ENCODE results near the gene PLXNA1. TPM values are rescaled to one million over a fixed set of nuclear protein-coding genes. Genes with fewer than 3 reads are reported as not detected.

PLXNA1 gene
- total and polyA plus RNA-seq, 2 of the 8 experiments (the other 6 are each of a cell fraction or from before 2014, with no cell fraction given), result 47.5 to 54.9 TPM

DNA sequence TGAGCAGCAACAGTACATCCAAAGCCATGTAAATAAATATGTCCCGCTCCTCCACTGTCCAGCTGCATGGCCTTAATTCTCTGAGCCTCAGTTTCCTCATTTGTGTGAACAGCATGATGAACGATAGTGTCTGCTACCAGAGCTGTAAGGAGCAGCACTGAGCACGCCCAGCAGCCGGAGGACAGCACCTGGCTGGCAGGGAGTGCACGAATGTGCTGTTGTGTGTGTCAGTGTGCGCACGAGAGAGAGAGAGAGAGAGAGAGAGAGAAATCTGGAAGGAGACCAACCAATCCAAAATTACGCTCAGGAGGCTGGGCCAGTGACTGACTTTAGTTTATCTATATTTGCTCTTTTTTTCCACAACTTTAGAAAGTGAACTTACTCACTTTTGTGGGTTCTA lies 26.6 kb upstream of the PLXNA1 start:
- 91% methylated on average over 8 of the region's 8 CpGs; no CpG with 5 or more reads in 1 of the 2 experiments for WGBS, 2 experiments (ENCODE audit: extremely low coverage in 1 of 2, insufficient coverage in 1 of 2, insufficient read length in 1 of 2, insufficient replicate concordance in 2 of 2, low coverage in 1 of 2, low lambda C conversion rate in 2 of 2, missing lambda C conversion rate in 1 of 2)
- Histone ChIP-seq H3K79me1 (ENCODE audit: low read depth, low read length) (no peaks in the 10 kb centered on the region), H4K5ac (ENCODE audit: insufficient read length, low read depth, low read length) (no peak overlapping the region), H3K9me3 (ENCODE audit: insufficient read depth in 2 of 2, low read depth in 1 of 2, low read length in 1 of 2) (no peaks in the 10 kb centered on the region), H3K4me2 (ENCODE audit: insufficient read depth in 1 of 2, low read depth in 2 of 2, low read length in 2 of 2) (no peak overlapping the region), H3K36me3 (ENCODE audit: control insufficient read depth in 2 of 4, insufficient read depth in 4 of 4, low read length in 3 of 4) (no peaks in the 10 kb centered on the region), H2BK20ac (ENCODE audit: low read length) (no peak overlapping the region), H4K8ac (ENCODE audit: extremely low read depth, insufficient read depth, low read length) (no peak overlapping the region), H3K4me1 (replicated peaks in 1 of 4; ENCODE audit: control insufficient read depth in 3 of 4, insufficient read depth in 4 of 4, low read length in 3 of 4) (peaks cover 0 to 8% (median 7%) of the 10 kb centered on the region in 4 experiments; a peak in 3 of 7 replicates), H3K23ac (ENCODE audit: insufficient read length) (no peak overlapping the region), H3K18ac (ENCODE audit: extremely low read depth, low read length) (no peak overlapping the region), H4K20me1 (replicated peaks in 1 of 2; ENCODE audit: control insufficient read depth in 1 of 2, insufficient read depth in 2 of 2, low read length in 2 of 2) (peaks cover 0 to 4% of the 10 kb centered on the region in 2 experiments), H3K4ac (replicated peaks; ENCODE audit: insufficient read length, low read depth, low read length) (no peak overlapping the region), H2AK5ac (ENCODE audit: low read depth, low read length) (no peak overlapping the region), H2AFZ (ENCODE audit: low read length) (no peak overlapping the region), H3K56ac (replicated peaks; ENCODE audit: insufficient read length, low read depth, low read length) (no peak overlapping the region), H2BK15ac (ENCODE audit: low read length) (no peak overlapping the region), H2BK5ac (ENCODE audit: low read depth, low read length) (no peak overlapping the region), H4K91ac (replicated peaks; ENCODE audit: insufficient read length, low read length) (no peak overlapping the region), H3K79me2 (ENCODE audit: control insufficient read depth in 1 of 2, insufficient read depth in 2 of 2, low read length in 2 of 2) (no peaks in the 10 kb centered on the region), H2BK12ac (ENCODE audit: low read depth, low read length) (no peak overlapping the region), H3K9ac (replicated peaks in 1 of 4; ENCODE audit: extremely low read depth in 1 of 4, low read depth in 3 of 4, low read length in 3 of 4) (no peak overlapping the region), H3K27me3 (replicated peaks in 1 of 4; ENCODE audit: control insufficient read depth in 3 of 4, extremely low read depth in 1 of 4, insufficient read depth in 3 of 4, low read length in 3 of 4) (no peaks in the 10 kb centered on the region), H3K4me3 (ENCODE audit: extremely low read depth in 1 of 4, insufficient read depth in 2 of 4, low read depth in 3 of 4, low read length in 4 of 4) (no peak overlapping the region), H3K14ac (ENCODE audit: insufficient read length) (no peak overlapping the region), H3K27ac (ENCODE audit: low read depth, low read length) (no peak overlapping the region), H3K23me2 (ENCODE audit: low read depth, low read length) (no peaks in the 10 kb centered on the region), H2BK120ac (replicated peaks; ENCODE audit: low read depth, low read length) (no peak overlapping the region)
- no peak for TF ChIP-seq PHF8 (conservative IDR thresholded peaks at IDR 0.05; ENCODE audit: low read depth, low read length)
- TF ChIP-seq EP300 (IDR thresholded peaks at IDR 0.05; ENCODE audit: borderline replicate concordance in 1 of 2, low read depth in 2 of 2, low read length in 2 of 2), result no peak
- TF ChIP-seq SUZ12 (IDR thresholded peaks at IDR 0.05; ENCODE audit: low read length), result no peak
- TF ChIP-seq CREB1 (IDR thresholded peaks at IDR 0.05), result no peak
- no peak for TF ChIP-seq GABPA (IDR thresholded peaks at IDR 0.05; ENCODE audit: borderline replicate concordance, insufficient read depth, low read length)
- no peak for TF ChIP-seq BRCA1 (IDR thresholded peaks at IDR 0.05; ENCODE audit: low read depth, low read length)
- TF ChIP-seq RBBP5 (IDR thresholded peaks at IDR 0.05; ENCODE audit: borderline replicate concordance, low read depth, low read length), result no peak
- ChIA-PET POLR2A (ENCODE audit: partially characterized antibody) (no interaction called here), CTCF (ENCODE audit: partially characterized antibody) (interaction anchor here (0.7 to 1.5 kb wide), 7 partner anchors 9 to 384 kb away, joined by 3 to 5 read pairs (median 3); no protein-coding TSS in a partner anchor)
- DNase-seq (ENCODE audit: low read depth in 1 of 2, low spot score in 2 of 2), result no peak
- FAIRE-seq, result no peak

All from H1 (cell line).